GM12878 (cell line): ENCODE data around the gene TMEM19. TPM values are rescaled to one million over a fixed set of nuclear protein-coding genes. Genes with fewer than 3 reads are reported as not detected.

ENCODE experiments used
- BRCA1 ChIP-seq: IDR thresholded peaks from 2 replicates; pipeline ENCODE4 v1.6.1; 2011; ENCODE audit warnings: low read depth, low read length, improper control_type of control experiment
- CBX5 ChIP-seq: sonication (generic); IDR thresholded peaks from 2 replicates; pipeline ENCODE4 v1.6.1; 2016; ENCODE audit warnings: low read depth, moderate library complexity, mild to moderate bottlenecking, inconsistent platforms
- CUX1 ChIP-seq: IDR thresholded peaks from 2 replicates; pipeline ENCODE4 v1.6.1; 2012; ENCODE audit warnings: improper control_type of control experiment, low read depth, low read length; ENCODE audit not compliant: insufficient replicate concordance
- IRF3 ChIP-seq: fragments of 450-650 bp; IDR thresholded peaks from 2 replicates; pipeline ENCODE4 v1.6.1; 2014; ENCODE audit warnings: mild to moderate bottlenecking
- RBBP5 ChIP-seq: fragments of 200-600 bp; sonication (generic); conservative IDR thresholded peaks from 2 replicates; pipeline ENCODE4 v1.6.1; 2016
- ZNF592 ChIP-seq: fragments of 450-650 bp; IDR thresholded peaks from 2 replicates; pipeline ENCODE4 v1.6.1; 2017; ENCODE audit warnings: mild to moderate bottlenecking, moderate library complexity
- polyA plus RNA-seq, 11 experiments: library from polyadenylated mRNA; depleted of rRNA in 4 of 11; unstranded in 6 of 11; stranded (reverse) in 5 of 11; fragments of >200 nt; fragmentation: Nextera tagmentation in 4 of 11; fragmentation: Illumina TruSeq in 1 of 11; extraction: Ambion mirVana in 4 of 11; extraction: Trizol in 1 of 11; gene quantifications; 1 replicate in 1 of 11; 2 replicates in 10 of 11; pipeline versions ENCODE4 v1.2.1 to v1.2.3, GENCODE V29; 2011 to 2016; ENCODE audit warnings: inconsistent platforms in 2 of 11, missing spikeins in 2 of 11, low read depth in 1 of 11
- total RNA-seq, 4 experiments: library from RNA; depleted of rRNA in 3 of 4; stranded (reverse); fragments of >200 nt in 3 of 4; fragmentation: Illumina TruSeq in 1 of 4; extraction: Trizol in 1 of 4; gene quantifications; 2 replicates each; pipeline versions ENCODE4 v1.2.1 to v1.2.3, GENCODE V29; 2013 to 2021

The TMEM19 gene
- total and polyA plus RNA-seq, 10 of the 15 experiments (the other 5 are each of a cell fraction or from before 2014, with no cell fraction given) = 26.7 to 54.9 (median 39.3) TPM

- TF ChIP-seq CUX1 (no peak), IRF3 (no peak), ZNF592 (no peak), CBX5 (no peak), BRCA1 (no peak), RBBP5 (no peak)
Observed at GRCh38 chr12:71725011-71725410, 39.1 kb downstream of the TMEM19 start (continued).
